K562 (cell line): ENCODE data around the gene ACTR1B. TPM values are rescaled to one million over a fixed set of nuclear protein-coding genes. Genes with fewer than 3 reads are reported as not detected.
A peak's percentile ranks its signal among the peaks of the same experiment; 100 is the strongest.

ENCODE experiments used
- HNRNPUL1 ChIP-seq: fragments of 200-400 bp; formaldehyde crosslinking; IDR thresholded peaks from 2 replicates; pipeline ENCODE4 v1.6.1; 2017; ENCODE audit warnings: low read length
- KAT7 ChIP-seq: sonication (generic); formaldehyde crosslinking; IDR thresholded peaks from 2 replicates; pipeline ENCODE4 v1.8.0; 2022; ENCODE audit warnings: missing genetic modification reagents, mild to moderate bottlenecking, borderline replicate concordance
- MNT ChIP-seq, 2 experiments: fragments of 450-650 bp; conservative IDR thresholded peaks; 2 replicates each; pipeline ENCODE4 v1.6.1; 2017; ENCODE audit warnings: mild to moderate bottlenecking in 2 of 2, moderate library complexity in 2 of 2
- MTF1 ChIP-seq: fragments of 250-450 bp; sonication (Bioruptor Pico); IDR thresholded peaks from 2 replicates; pipeline ENCODE4 v1.9.0; 2021; ENCODE audit warnings: moderate library complexity, mild to moderate bottlenecking, inconsistent platforms, borderline replicate concordance
- MXI1 ChIP-seq: IDR thresholded peaks from 2 replicates; pipeline ENCODE4 v1.6.1; 2011; ENCODE audit warnings: low read depth, mild to moderate bottlenecking, improper control_type of control experiment, low read length
- NFIC ChIP-seq: fragments of 450-650 bp; IDR thresholded peaks from 2 replicates; pipeline ENCODE4 v1.6.1; 2017; ENCODE audit warnings: mild to moderate bottlenecking, inconsistent platforms
- NR4A1 ChIP-seq, 2 experiments: fragments of 250-450 bp in 1 of 2; fragments of 450-650 bp in 1 of 2; sonication (Bioruptor Pico) in 1 of 2; IDR thresholded peaks; 2 replicates each; pipeline versions ENCODE4 v1.4.0 to v1.6.1; 2016 to 2020; ENCODE audit warnings: mild to moderate bottlenecking in 2 of 2, missing compliant biosample characterization in 1 of 2, missing genetic modification characterization in 1 of 2, moderate library complexity in 1 of 2
- REST ChIP-seq, 2 experiments: fragments of 450-650 bp; formaldehyde crosslinking in 1 of 2; IDR thresholded peaks; 2 replicates each; pipeline versions ENCODE4 v1.4.0 to v1.6.1; 2014 to 2020; ENCODE audit warnings: mild to moderate bottlenecking in 2 of 2, borderline replicate concordance in 1 of 2, low read depth in 1 of 2
- SIN3A ChIP-seq, 2 experiments: fragments of 150-350 bp in 1 of 2; IDR thresholded peaks; 2 replicates each; pipeline ENCODE4 v1.6.1; 2011 to 2016; ENCODE audit warnings: borderline replicate concordance in 2 of 2, low read depth in 2 of 2, low read length in 2 of 2, mild to moderate bottlenecking in 2 of 2, moderate library complexity in 2 of 2; ENCODE audit not compliant: control insufficient read depth in 1 of 2
- SRSF9 ChIP-seq: fragments of 200-400 bp; formaldehyde crosslinking; IDR thresholded peaks from 2 replicates; pipeline ENCODE4 v1.6.1; 2017; ENCODE audit warnings: low read depth, low read length, borderline replicate concordance
- TAF7 ChIP-seq: fragments of 450-650 bp; IDR thresholded peaks from 2 replicates; pipeline ENCODE4 v1.6.1; 2016; ENCODE audit warnings: missing genetic modification characterization, missing compliant biosample characterization
- TBP ChIP-seq: optimal IDR thresholded peaks from 2 replicates; pipeline ENCODE3; 2011; ENCODE audit warnings: low read depth, low read length, improper control_type of control experiment
- ZBTB7A ChIP-seq: IDR thresholded peaks from 2 replicates; pipeline ENCODE4 v1.6.1; 2011; ENCODE audit warnings: low read depth, mild to moderate bottlenecking, low read length, moderate library complexity, borderline replicate concordance; ENCODE audit not compliant: control insufficient read depth
- ZNF133 ChIP-seq: fragments of 250-450 bp; sonication (Bioruptor Pico); IDR thresholded peaks from 2 replicates; pipeline ENCODE4 v1.4.0; 2020; ENCODE audit warnings: mild to moderate bottlenecking
- ZNF165 ChIP-seq: fragments of 250-450 bp; sonication (Bioruptor Pico); IDR thresholded peaks from 2 replicates; pipeline ENCODE4 v1.4.0; 2020; ENCODE audit warnings: borderline replicate concordance
- ZNF785 ChIP-seq: fragments of 250-450 bp; sonication (Bioruptor Pico); IDR thresholded peaks from 2 replicates; pipeline ENCODE4 v1.4.0; 2020; ENCODE audit warnings: mild to moderate bottlenecking
- polyA plus RNA-seq, 8 experiments: library from polyadenylated mRNA; depleted of rRNA in 4 of 8; stranded (reverse) in 5 of 8; unstranded in 3 of 8; fragments of >200 nt; fragmentation: Nextera tagmentation in 2 of 8; fragmentation: Illumina TruSeq in 1 of 8; extraction: Ambion mirVana in 2 of 8; extraction: Trizol in 1 of 8; gene quantifications; 2 replicates each; pipeline versions ENCODE4 v1.2.1 to v1.2.3, GENCODE V29; 2011 to 2014; ENCODE audit warnings: inconsistent platforms in 1 of 8, missing spikeins in 1 of 8
- total RNA-seq, 7 experiments: library from RNA; depleted of rRNA in 6 of 7; stranded (reverse); fragments of >200 nt in 6 of 7; fragmentation: Illumina TruSeq in 2 of 7; extraction: Trizol in 2 of 7; gene quantifications; 2 replicates each; pipeline versions ENCODE4 v1.2.1 to v1.2.3, GENCODE V29; 2011 to 2021; ENCODE audit warnings: low replicate concordance in 1 of 7

Gene ACTR1B
- total and polyA plus RNA-seq, 9 of the 15 experiments (the other 6 are each of a cell fraction or from before 2014, with no cell fraction given) = 0.49 to 42.3 (median 22.5) TPM

- no peak for TF ChIP-seq SIN3A (IDR thresholded peaks at IDR 0.05; ENCODE audit: borderline replicate concordance in 2 of 2, control insufficient read depth in 1 of 2, low read depth in 2 of 2, low read length in 2 of 2)
- TF ChIP-seq ZNF785 = no peak
- 0 out of 2 replicates have a peak, but pooled peaks have one; percentile 10 for TF ChIP-seq ZNF165 (CRISPR knock-in tag)
- TF ChIP-seq MNT (conservative IDR thresholded peaks at IDR 0.05) = 0 out of 4 replicates have a peak, but pooled peaks of 1 of the 2 experiments have one; percentile 32
- no peak for TF ChIP-seq MXI1
- no peak for TF ChIP-seq MTF1 (CRISPR knock-in tag)
- TF ChIP-seq SRSF9 = no peak
- no peak for TF ChIP-seq ZNF133 (CRISPR knock-in tag)
- TF ChIP-seq HNRNPUL1 = no peak
- no peak; the same call in 1 of the 2 replicates for TF ChIP-seq NR4A1 (CRISPR knock-in tag; IDR thresholded peaks at IDR 0.05)
- TF ChIP-seq NR4A1 (tag; IDR thresholded peaks at IDR 0.05) = peak; percentile 54; the same call in 1 of the 2 replicates
- TF ChIP-seq KAT7 (CRISPR knock-in tag) = no peak
- peak; percentile 24 for TF ChIP-seq TBP
- TF ChIP-seq NFIC = peak; percentile 32; the same call in 1 of the 2 replicates
- TF ChIP-seq TAF7 = 0 out of 2 replicates have a peak, but pooled peaks have one; percentile 47
- TF ChIP-seq REST (IDR thresholded peaks at IDR 0.05; ENCODE audit: borderline replicate concordance) = no peak
- TF ChIP-seq REST (CRISPR knock-in tag; IDR thresholded peaks at IDR 0.05; ENCODE audit: low read depth) = 0 out of 2 replicates have a peak, but pooled peaks have one; percentile 24
- TF ChIP-seq ZBTB7A = peak; percentile 59
These were observed 18.6 kb downstream of the ACTR1B start (continued) for GRCh38 chr2:97645112-97645694.
